IMR-90 (cell line): ENCODE data around the gene PRKD2.

Experiments
- BHLHE40 ChIP-seq: fragments of 150-350 bp; IDR thresholded peaks from 2 replicates; pipeline ENCODE4 v1.6.1; 2016; ENCODE audit warnings: mild to moderate bottlenecking, low read depth, low read length
- CEBPB ChIP-seq: IDR thresholded peaks from 2 replicates; pipeline ENCODE4 v1.6.1; 2012; ENCODE audit warnings: low read depth, low read length, improper control_type of control experiment
- CTCF ChIP-seq: conservative IDR thresholded peaks from 2 replicates; pipeline ENCODE4 v1.5.1; 2012; ENCODE audit warnings: mild to moderate bottlenecking, low read depth, low read length, improper control_type of control experiment
- ELK1 ChIP-seq: fragments of 150-350 bp; IDR thresholded peaks from 2 replicates; pipeline ENCODE4 v1.6.1; 2016; ENCODE audit warnings: low read depth, mild to moderate bottlenecking, low read length, moderate library complexity, borderline replicate concordance
- FOS ChIP-seq: fragments of 150-350 bp; IDR thresholded peaks from 2 replicates; pipeline ENCODE4 v1.6.1; 2016; ENCODE audit warnings: low read depth, low read length
- MAZ ChIP-seq: IDR thresholded peaks from 2 replicates; pipeline ENCODE4 v1.6.1; 2012; ENCODE audit warnings: low read depth, mild to moderate bottlenecking, low read length, improper control_type of control experiment, moderate library complexity, borderline replicate concordance
- NFE2L2 ChIP-seq: fragments of 150-350 bp; IDR thresholded peaks from 2 replicates; pipeline ENCODE4 v1.6.1; 2016; ENCODE audit warnings: low read depth, mild to moderate bottlenecking, low read length
- POLR2A ChIP-seq: IDR thresholded peaks from 2 replicates; pipeline ENCODE4 v1.6.1; 2012; ENCODE audit warnings: mild to moderate bottlenecking, low read depth, low read length
- RAD21 ChIP-seq: IDR thresholded peaks from 2 replicates; pipeline ENCODE4 v1.6.1; 2012; ENCODE audit warnings: low read length, improper control_type of control experiment
- USF2 ChIP-seq: fragments of 150-350 bp; IDR thresholded peaks from 2 replicates; pipeline ENCODE4 v1.6.1; 2017; ENCODE audit warnings: mild to moderate bottlenecking, antibody characterized with exemption, low read length, low read depth

- no peak for TF ChIP-seq CTCF
- no peak for TF ChIP-seq POLR2A
- no peak for TF ChIP-seq CEBPB
- no peak for TF ChIP-seq FOS
- TF ChIP-seq USF2, result no peak
- no peak for TF ChIP-seq NFE2L2
- TF ChIP-seq MAZ, result no peak
- TF ChIP-seq BHLHE40, result no peak
- TF ChIP-seq RAD21, result no peak
- TF ChIP-seq ELK1, result no peak
Observed at GRCh38 chr19:46723471-46723870, 6.6 kb upstream of the PRKD2 start.
